Measurements from ENCODE around the gene TNS1.

TNS1 gene

DNA sequence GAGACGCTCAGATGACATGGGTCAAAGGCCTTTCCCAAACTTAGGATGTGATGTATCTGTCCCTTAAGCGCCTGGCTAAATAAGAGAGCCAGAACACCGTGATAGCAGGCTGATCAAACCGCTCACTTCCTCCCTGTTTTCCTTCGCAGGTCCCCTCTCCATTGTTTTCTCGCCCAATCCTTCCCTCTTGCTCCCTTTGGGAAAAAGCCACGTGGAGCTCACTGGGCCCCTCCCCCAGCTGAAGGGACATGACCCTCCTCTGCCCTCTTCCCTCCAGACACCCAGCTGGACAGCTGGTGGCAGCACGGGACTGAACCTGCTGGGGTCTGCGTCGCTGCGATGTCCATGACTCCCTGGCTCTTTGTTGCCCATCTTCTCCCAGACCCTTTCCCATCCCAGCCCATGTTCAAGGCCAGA, 201.7 kb downstream of the TNS1 start:
- Histone ChIP-seq H2AFZ (ENCODE audit: low read length) (no peak overlapping the region), H4K20me1 (ENCODE audit: insufficient read depth, low read length, poor library complexity, severe bottlenecking) (no peaks in the 10 kb centered on the region), H3K79me2 (ENCODE audit: insufficient read depth, low read length) (no peaks in the 10 kb centered on the region), H3K4me2 (ENCODE audit: low read depth, low read length, poor library complexity, severe bottlenecking) (no peak overlapping the region), H3K9me3 (ENCODE audit: insufficient read depth, low read depth, low read length) (no peaks in the 10 kb centered on the region), H3K9me2 (replicated peaks; ENCODE audit: low read depth, low read length) (no peaks in the 10 kb centered on the region), H3F3A (ENCODE audit: low read depth) (no peaks in the 10 kb centered on the region), H3K27me3 (ENCODE audit: insufficient read depth, low read length, poor library complexity, severe bottlenecking) (no peaks in the 10 kb centered on the region), H3K4me3 (ENCODE audit: low read length, poor library complexity, severe bottlenecking) (no peak overlapping the region), H3K4me1 (ENCODE audit: insufficient read depth, low read length, poor library complexity, severe bottlenecking) (no peaks in the 10 kb centered on the region), H3K9ac (ENCODE audit: low read depth, low read length, poor library complexity, severe bottlenecking) (no peak overlapping the region), H3K36me3 (ENCODE audit: insufficient read depth, low read length) (no peaks in the 10 kb centered on the region)
- TF ChIP-seq, protein P1, sequence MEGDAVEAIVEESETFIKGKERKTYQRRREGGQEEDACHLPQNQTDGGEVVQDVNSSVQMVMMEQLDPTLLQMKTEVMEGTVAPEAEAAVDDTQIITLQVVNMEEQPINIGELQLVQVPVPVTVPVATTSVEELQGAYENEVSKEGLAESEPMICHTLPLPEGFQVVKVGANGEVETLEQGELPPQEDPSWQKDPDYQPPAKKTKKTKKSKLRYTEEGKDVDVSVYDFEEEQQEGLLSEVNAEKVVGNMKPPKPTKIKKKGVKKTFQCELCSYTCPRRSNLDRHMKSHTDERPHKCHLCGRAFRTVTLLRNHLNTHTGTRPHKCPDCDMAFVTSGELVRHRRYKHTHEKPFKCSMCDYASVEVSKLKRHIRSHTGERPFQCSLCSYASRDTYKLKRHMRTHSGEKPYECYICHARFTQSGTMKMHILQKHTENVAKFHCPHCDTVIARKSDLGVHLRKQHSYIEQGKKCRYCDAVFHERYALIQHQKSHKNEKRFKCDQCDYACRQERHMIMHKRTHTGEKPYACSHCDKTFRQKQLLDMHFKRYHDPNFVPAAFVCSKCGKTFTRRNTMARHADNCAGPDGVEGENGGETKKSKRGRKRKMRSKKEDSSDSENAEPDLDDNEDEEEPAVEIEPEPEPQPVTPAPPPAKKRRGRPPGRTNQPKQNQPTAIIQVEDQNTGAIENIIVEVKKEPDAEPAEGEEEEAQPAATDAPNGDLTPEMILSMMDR (conservative IDR thresholded peaks at IDR 0.05; ENCODE audit: low read length), result no peak
- no peak for TF ChIP-seq EZH2phosphoT487 (IDR thresholded peaks at IDR 0.05; ENCODE audit: borderline replicate concordance)

DNA sequence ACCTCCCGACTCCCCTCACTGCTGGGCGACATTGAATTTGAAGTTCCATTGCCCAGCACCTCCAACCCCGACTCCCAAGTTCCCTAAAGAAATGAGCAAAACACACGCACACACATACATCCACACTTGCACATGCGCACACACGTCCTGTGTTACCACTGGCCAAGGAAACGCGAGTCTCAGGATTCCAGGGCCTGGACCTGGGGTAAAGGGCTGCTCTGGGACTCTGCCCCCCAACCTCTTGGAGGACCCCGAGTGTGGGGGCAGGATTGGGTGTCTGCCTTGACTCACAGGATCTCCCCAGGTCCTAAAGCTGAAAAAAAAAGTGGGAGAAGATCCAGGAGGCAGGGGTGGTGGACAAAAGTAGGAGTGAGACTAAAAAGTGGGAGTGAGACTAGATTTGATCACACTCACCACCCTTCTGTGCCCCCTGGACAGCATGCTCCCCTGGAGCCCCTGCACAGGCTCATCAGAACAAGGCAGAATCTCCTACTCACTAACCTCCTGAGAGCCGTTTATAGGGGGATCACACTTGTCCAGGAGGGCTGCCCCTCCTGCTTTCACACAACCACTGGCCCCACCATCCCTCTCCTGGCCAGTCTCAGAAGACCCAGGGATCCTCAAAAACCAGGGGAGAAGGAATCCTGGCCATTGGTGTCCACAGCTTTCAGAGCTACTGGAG, 202.2 kb downstream of the TNS1 start:
- no peaks in the 10 kb centered on the region for H3K4me1 ChIP-seq (ENCODE audit: insufficient read depth, low read length, poor library complexity, severe bottlenecking)
- no peaks in the 10 kb centered on the region for H3K36me3 ChIP-seq (ENCODE audit: insufficient read depth, low read length)
- no peaks in the 10 kb centered on the region for H3F3A ChIP-seq (ENCODE audit: low read depth)
- H2AFZ ChIP-seq (ENCODE audit: low read length), result no peak overlapping the region
- no peaks in the 10 kb centered on the region for H3K79me2 ChIP-seq (ENCODE audit: insufficient read depth, low read length)
- no peak overlapping the region for H3K4me2 ChIP-seq (ENCODE audit: low read depth, low read length, poor library complexity, severe bottlenecking)
- TF ChIP-seq EZH2phosphoT487 (IDR thresholded peaks at IDR 0.05; ENCODE audit: borderline replicate concordance), result no peak
- TF ChIP-seq, protein P1 (conservative IDR thresholded peaks at IDR 0.05; ENCODE audit: low read length), result no peak
- no peak overlapping the region for H3K4me3 ChIP-seq (ENCODE audit: low read length, poor library complexity, severe bottlenecking)
- H3K27me3 ChIP-seq (ENCODE audit: insufficient read depth, low read length, poor library complexity, severe bottlenecking), result no peaks in the 10 kb centered on the region
- no peaks in the 10 kb centered on the region for H4K20me1 ChIP-seq (ENCODE audit: insufficient read depth, low read length, poor library complexity, severe bottlenecking)
- H3K9ac ChIP-seq (ENCODE audit: low read depth, low read length, poor library complexity, severe bottlenecking), result no peak overlapping the region
- H3K9me2 ChIP-seq (replicated peaks; ENCODE audit: low read depth, low read length), result no peaks in the 10 kb centered on the region
- H3K9me3 ChIP-seq (ENCODE audit: insufficient read depth, low read depth, low read length), result no peaks in the 10 kb centered on the region

DNA sequence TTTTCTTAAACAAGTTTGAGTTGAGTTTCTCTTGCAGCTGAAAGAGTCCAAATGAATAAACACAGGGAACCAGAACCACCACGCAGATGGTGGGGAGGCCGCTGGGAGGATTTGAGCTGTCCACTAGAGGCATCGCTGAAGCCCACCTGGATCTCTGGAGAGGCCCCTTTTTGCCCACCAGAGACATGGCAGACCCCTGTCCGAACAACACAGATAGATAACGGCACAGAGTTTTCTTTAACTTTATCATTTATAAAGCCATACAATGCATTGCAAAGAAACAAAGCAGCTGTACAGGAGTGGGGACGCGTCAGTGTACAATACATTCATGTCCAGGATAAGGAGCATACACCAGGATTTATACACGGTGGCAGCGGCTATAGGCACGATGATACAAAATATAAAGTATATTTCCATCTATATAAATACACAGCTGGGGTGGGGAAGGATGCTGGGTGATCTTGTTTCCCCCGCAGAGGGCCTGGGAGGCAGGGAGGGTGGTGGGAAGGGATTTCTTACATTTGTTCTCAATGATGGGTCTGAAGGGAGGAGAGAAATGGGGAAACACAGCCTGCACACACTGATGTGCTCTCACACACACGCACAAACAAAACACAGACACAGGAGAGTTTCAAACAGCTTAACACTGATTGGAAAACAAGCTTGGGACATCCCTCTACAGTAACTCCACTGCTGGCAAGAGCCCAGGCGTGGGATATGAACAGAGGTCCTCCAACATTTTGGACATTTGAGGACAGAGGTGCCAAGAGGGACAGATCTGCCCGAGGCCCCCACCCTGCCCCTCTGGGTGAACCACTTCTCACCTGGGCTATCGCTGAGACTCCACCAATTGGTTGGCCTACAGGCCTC, 203.0 kb downstream of the TNS1 start:
- Histone ChIP-seq H3K9ac (ENCODE audit: low read depth, low read length, poor library complexity, severe bottlenecking) (no peak overlapping the region), H3K4me3 (ENCODE audit: low read length, poor library complexity, severe bottlenecking) (no peak overlapping the region)

More for the DNA sequence above, 203.0 kb downstream of the TNS1 start:
- TF ChIP-seq, protein P1 (conservative IDR thresholded peaks at IDR 0.05; ENCODE audit: low read length), result no peak
- no peak for TF ChIP-seq EZH2phosphoT487 (IDR thresholded peaks at IDR 0.05; ENCODE audit: borderline replicate concordance)
- Histone ChIP-seq H3K4me2 (ENCODE audit: low read depth, low read length, poor library complexity, severe bottlenecking) (no peak overlapping the region), H3K79me2 (ENCODE audit: insufficient read depth, low read length) (no peaks in the 10 kb centered on the region), H3K36me3 (ENCODE audit: insufficient read depth, low read length) (no peaks in the 10 kb centered on the region), H3K9me2 (replicated peaks; ENCODE audit: low read depth, low read length) (no peaks in the 10 kb centered on the region), H3K9me3 (ENCODE audit: insufficient read depth, low read depth, low read length) (no peaks in the 10 kb centered on the region), H3K27me3 (ENCODE audit: insufficient read depth, low read length, poor library complexity, severe bottlenecking) (no peaks in the 10 kb centered on the region), H3K4me1 (ENCODE audit: insufficient read depth, low read length, poor library complexity, severe bottlenecking) (no peaks in the 10 kb centered on the region), H2AFZ (ENCODE audit: low read length) (no peak overlapping the region), H4K20me1 (ENCODE audit: insufficient read depth, low read length, poor library complexity, severe bottlenecking) (no peaks in the 10 kb centered on the region), H3F3A (ENCODE audit: low read depth) (no peaks in the 10 kb centered on the region)

Measured in Loucy (cell line).